Measurements from ENCODE around the gene NFASC. TPM values are rescaled to one million over a fixed set of nuclear protein-coding genes. Genes with fewer than 3 reads are reported as not detected.

Gene NFASC
- polyA plus RNA-seq, 4 donors: 0.22 to 5.8 (median 3.0) TPM

GRCh38 chr1:204947747-204948146 lies 77.1 kb downstream of the NFASC start:
- H3K27me3 ChIP-seq (ENCODE audit: control insufficient read depth in 3 of 3, insufficient read depth in 3 of 3, low read length in 3 of 3): peaks cover 0 to 4% (median 0%) of the 10 kb centered on the region in 3 donors
- FAIRE-seq (no peak), DNase-seq (no peak)
- no peaks in the 10 kb centered on the region for H3K36me3 ChIP-seq (ENCODE audit: control insufficient read depth in 3 of 3, insufficient read depth in 2 of 3, low read depth in 1 of 3, low read length in 3 of 3)
- H3K27ac ChIP-seq (ENCODE audit: low read depth in 1 of 3, low read length in 2 of 3): no peak overlapping the region
- H3K4me3 ChIP-seq (ENCODE audit: low read depth in 1 of 3, low read length in 3 of 3): no peak overlapping the region
- H3K4me1 ChIP-seq (ENCODE audit: control insufficient read depth in 3 of 3, insufficient read depth in 2 of 3, low read depth in 1 of 3, low read length in 2 of 3): no peaks in the 10 kb centered on the region
- 43 to 64% (median 55%) methylated on average over 6 of the region's 6 CpGs for WGBS, 3 donors
- no peaks in the 10 kb centered on the region for H3K9me3 ChIP-seq (ENCODE audit: control insufficient read depth in 2 of 2, insufficient read depth in 1 of 2, low read depth in 1 of 2, low read length in 1 of 2)

DNA sequence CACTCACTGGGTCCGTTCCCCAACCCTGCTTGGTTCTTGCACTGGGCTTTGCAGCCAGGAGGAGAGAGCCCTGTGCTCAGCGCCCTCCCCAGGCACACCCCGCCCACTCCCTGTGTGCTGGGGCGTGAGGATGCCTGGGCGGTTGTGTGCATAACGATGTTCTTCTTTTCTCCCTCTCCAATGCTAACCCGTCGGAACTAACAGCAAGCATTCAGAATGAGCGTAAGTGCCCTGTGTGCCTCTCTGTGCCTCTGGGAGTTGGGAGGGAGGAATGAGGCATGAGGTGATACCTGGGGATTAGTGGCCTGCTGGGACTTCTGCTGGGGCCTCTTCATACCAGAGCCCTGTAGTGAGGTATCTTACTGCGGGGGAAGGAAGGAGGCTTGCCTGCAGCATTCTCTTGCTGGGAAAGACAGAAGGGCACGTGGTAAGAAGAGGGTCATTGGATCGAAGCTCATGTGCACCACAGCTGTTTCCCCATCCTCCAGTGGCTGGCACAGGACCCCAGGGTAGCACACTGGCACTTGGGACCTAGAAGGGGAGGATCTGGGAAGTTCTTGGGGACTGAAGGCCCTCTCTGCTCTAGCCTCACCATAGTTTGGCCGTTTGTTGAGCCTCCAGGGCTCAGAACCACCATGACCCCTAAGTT lies 79.8 kb downstream of the NFASC start:
- no peaks in the 10 kb centered on the region for H3K36me3 ChIP-seq (ENCODE audit: control insufficient read depth in 3 of 3, insufficient read depth in 2 of 3, low read depth in 1 of 3, low read length in 3 of 3)
- FAIRE-seq (no peak), DNase-seq (no peak)
- 36 to 63% (median 53%) methylated on average over 13 of the region's 13 CpGs for WGBS, 3 donors
- no peak overlapping the region for H3K4me3 ChIP-seq (ENCODE audit: low read depth in 1 of 3, low read length in 3 of 3)
- H3K27me3 ChIP-seq (ENCODE audit: control insufficient read depth in 3 of 3, insufficient read depth in 3 of 3, low read length in 3 of 3): peaks cover 0 to 4% (median 0%) of the 10 kb centered on the region in 3 donors
- H3K9me3 ChIP-seq (ENCODE audit: control insufficient read depth in 2 of 2, insufficient read depth in 1 of 2, low read depth in 1 of 2, low read length in 1 of 2): no peaks in the 10 kb centered on the region
- no peaks in the 10 kb centered on the region for H3K4me1 ChIP-seq (ENCODE audit: control insufficient read depth in 3 of 3, insufficient read depth in 2 of 3, low read depth in 1 of 3, low read length in 2 of 3)
- no peak overlapping the region for H3K27ac ChIP-seq (ENCODE audit: low read depth in 1 of 3, low read length in 2 of 3)

DNA sequence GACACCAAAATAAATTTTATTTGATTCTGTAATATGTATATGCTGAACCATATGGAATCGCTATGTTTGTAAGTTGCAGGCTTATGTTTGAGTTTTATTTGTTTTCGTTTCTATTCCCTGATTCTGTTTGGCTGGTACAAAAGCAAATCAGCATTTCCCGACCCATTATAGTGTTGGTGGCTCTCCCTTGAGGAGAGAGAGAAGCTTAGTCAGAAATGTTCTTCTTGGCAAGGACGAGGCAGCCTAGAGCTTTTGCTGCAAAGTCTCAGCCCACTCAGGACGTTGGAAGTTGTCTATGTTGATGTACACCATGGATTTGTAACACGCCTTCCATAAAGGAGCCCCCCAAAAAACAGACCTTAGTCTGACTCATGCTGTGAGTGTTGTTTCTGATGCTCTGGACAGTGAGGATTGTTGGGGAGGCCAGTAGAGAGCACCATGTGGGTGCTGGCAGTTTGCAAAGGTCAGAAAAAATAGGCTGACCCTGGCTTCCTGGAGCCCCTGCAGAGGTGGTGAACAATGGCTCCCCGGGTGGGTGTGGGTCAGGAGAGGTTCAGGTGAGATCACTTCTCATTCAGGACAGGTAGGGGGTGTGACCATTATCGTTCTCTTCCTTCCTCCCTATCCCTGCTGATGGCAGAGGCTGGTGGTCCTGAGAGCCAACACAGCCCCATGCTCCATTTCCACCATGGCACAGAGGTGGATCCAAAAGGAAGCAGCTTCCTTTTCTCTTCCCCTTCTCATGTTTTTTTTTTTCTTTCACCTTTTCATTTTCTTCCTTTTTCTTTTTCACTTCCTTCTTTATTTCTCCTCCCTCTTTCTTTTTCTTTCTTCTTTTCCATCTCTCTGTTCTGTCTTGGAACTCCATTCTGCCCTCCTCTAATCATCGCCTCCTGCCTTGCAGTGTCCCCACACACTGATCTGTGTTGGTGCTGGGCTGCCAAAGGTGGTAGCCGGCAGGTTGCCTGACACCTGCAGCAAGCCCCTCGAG lies 88.0 kb downstream of the NFASC start:
- FAIRE-seq (no peak), DNase-seq (no peak)
- 58 to 68% (median 59%) methylated on average over 10 to 11 of the region's 11 CpGs for WGBS, 3 donors

GRCh38 chr1:204959374-204959773 lies 88.7 kb downstream of the NFASC start:
- WGBS, 3 donors: 31 to 42% (median 40%) methylated on average over 5 of the region's 5 CpGs
- Histone ChIP-seq H3K27ac (ENCODE audit: low read depth in 1 of 3, low read length in 2 of 3) (no peak overlapping the region), H3K4me3 (ENCODE audit: low read depth in 1 of 3, low read length in 3 of 3) (no peak overlapping the region), H3K4me1 (ENCODE audit: control insufficient read depth in 3 of 3, insufficient read depth in 2 of 3, low read depth in 1 of 3, low read length in 2 of 3) (no peaks in the 10 kb centered on the region), H3K27me3 (ENCODE audit: control insufficient read depth in 3 of 3, insufficient read depth in 3 of 3, low read length in 3 of 3) (peaks cover 0 to 23% (median 2%) of the 10 kb centered on the region in 3 donors), H3K36me3 (ENCODE audit: control insufficient read depth in 3 of 3, insufficient read depth in 2 of 3, low read depth in 1 of 3, low read length in 3 of 3) (no peaks in the 10 kb centered on the region), H3K9me3 (ENCODE audit: control insufficient read depth in 2 of 2, insufficient read depth in 1 of 2, low read depth in 1 of 2, low read length in 1 of 2) (no peaks in the 10 kb centered on the region)
- no peak for DNase-seq
- FAIRE-seq: no peak

More for the DNA sequence above, 88.0 kb downstream of the NFASC start:
- no peaks in the 10 kb centered on the region for H3K9me3 ChIP-seq (ENCODE audit: control insufficient read depth in 2 of 2, insufficient read depth in 1 of 2, low read depth in 1 of 2, low read length in 1 of 2)
- H3K36me3 ChIP-seq (ENCODE audit: control insufficient read depth in 3 of 3, insufficient read depth in 2 of 3, low read depth in 1 of 3, low read length in 3 of 3): no peaks in the 10 kb centered on the region
- H3K4me1 ChIP-seq (ENCODE audit: control insufficient read depth in 3 of 3, insufficient read depth in 2 of 3, low read depth in 1 of 3, low read length in 2 of 3): no peaks in the 10 kb centered on the region
- no peak overlapping the region for H3K4me3 ChIP-seq (ENCODE audit: low read depth in 1 of 3, low read length in 3 of 3)
- H3K27ac ChIP-seq (ENCODE audit: low read depth in 1 of 3, low read length in 2 of 3): no peak overlapping the region
- H3K27me3 ChIP-seq (ENCODE audit: control insufficient read depth in 3 of 3, insufficient read depth in 3 of 3, low read length in 3 of 3): peaks cover 0 to 19% (median 2%) of the 10 kb centered on the region in 3 donors

GRCh38 chr1:204959836-204960235 lies 89.2 kb downstream of the NFASC start:
- Histone ChIP-seq H3K4me1 (ENCODE audit: control insufficient read depth in 3 of 3, insufficient read depth in 2 of 3, low read depth in 1 of 3, low read length in 2 of 3) (no peaks in the 10 kb centered on the region), H3K4me3 (ENCODE audit: low read depth in 1 of 3, low read length in 3 of 3) (no peak overlapping the region), H3K27me3 (ENCODE audit: control insufficient read depth in 3 of 3, insufficient read depth in 3 of 3, low read length in 3 of 3) (peaks cover 0 to 23% (median 2%) of the 10 kb centered on the region in 3 donors), H3K36me3 (ENCODE audit: control insufficient read depth in 3 of 3, insufficient read depth in 2 of 3, low read depth in 1 of 3, low read length in 3 of 3) (no peaks in the 10 kb centered on the region), H3K27ac (ENCODE audit: low read depth in 1 of 3, low read length in 2 of 3) (no peak overlapping the region), H3K9me3 (ENCODE audit: control insufficient read depth in 2 of 2, insufficient read depth in 1 of 2, low read depth in 1 of 2, low read length in 1 of 2) (no peaks in the 10 kb centered on the region)
- 88 to 98% (median 93%) methylated on average over 2 of the region's 2 CpGs for whole genome bisulfite sequencing, 3 donors
- no peak for FAIRE-seq
- no peak for DNase-seq

DNA sequence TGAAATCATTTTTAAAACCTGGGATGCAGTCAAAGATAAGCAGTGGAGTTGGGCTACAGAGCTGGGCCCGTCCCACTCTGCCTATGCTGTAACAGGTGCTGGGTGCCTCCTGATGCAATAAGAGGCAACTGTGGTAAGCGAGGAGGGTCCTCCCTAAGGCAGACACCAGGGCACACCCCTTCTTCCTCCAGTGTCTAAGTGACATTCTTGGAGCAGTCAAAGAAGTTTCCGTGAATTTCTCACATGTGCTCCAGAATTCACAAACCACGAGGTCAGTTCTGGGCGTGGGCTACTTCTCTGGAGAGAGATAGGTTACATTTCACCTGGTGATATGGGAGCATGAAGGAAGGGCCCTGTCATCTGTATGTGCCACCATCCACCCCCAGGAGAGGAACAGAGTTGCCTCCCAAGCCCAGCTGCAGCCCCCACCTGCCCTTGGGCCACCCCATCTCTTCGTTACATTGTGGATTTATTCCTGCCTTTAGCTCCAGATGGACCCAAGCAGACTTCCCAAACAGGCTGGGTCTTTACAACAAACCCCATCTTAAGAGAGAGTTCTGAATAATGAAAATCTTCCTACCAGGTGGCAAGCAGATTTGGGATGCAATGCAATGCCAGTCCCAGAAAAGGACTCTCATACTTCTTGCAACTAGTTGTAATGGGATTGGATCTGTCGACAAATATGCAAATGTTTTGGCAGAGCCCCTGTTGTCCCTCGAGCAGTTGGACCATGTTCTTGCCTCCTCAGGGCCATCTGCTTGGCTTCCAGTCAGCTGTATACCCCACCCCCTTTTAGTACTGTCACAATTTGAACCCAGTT lies 89.9 kb downstream of the NFASC start:
- FAIRE-seq: no peak
- H3K27me3 ChIP-seq (ENCODE audit: control insufficient read depth in 3 of 3, insufficient read depth in 3 of 3, low read length in 3 of 3): peaks cover 0 to 25% (median 2%) of the 10 kb centered on the region in 3 donors
- no peak overlapping the region for H3K27ac ChIP-seq (ENCODE audit: low read depth in 1 of 3, low read length in 2 of 3)
- H3K4me1 ChIP-seq (ENCODE audit: control insufficient read depth in 3 of 3, insufficient read depth in 2 of 3, low read depth in 1 of 3, low read length in 2 of 3): no peaks in the 10 kb centered on the region
- no peaks in the 10 kb centered on the region for H3K9me3 ChIP-seq (ENCODE audit: control insufficient read depth in 2 of 2, insufficient read depth in 1 of 2, low read depth in 1 of 2, low read length in 1 of 2)
- no peak overlapping the region for H3K4me3 ChIP-seq (ENCODE audit: low read depth in 1 of 3, low read length in 3 of 3)
- no peaks in the 10 kb centered on the region for H3K36me3 ChIP-seq (ENCODE audit: control insufficient read depth in 3 of 3, insufficient read depth in 2 of 3, low read depth in 1 of 3, low read length in 3 of 3)
- no peak for DNase-seq
- WGBS, 3 donors: 57 to 72% (median 72%) methylated on average over 8 of the region's 8 CpGs

GRCh38 chr1:204961765-204962419 lies 91.2 kb downstream of the NFASC start:
- Histone ChIP-seq H3K36me3 (ENCODE audit: control insufficient read depth in 3 of 3, insufficient read depth in 2 of 3, low read depth in 1 of 3, low read length in 3 of 3) (no peaks in the 10 kb centered on the region), H3K9me3 (ENCODE audit: control insufficient read depth in 2 of 2, insufficient read depth in 1 of 2, low read depth in 1 of 2, low read length in 1 of 2) (no peaks in the 10 kb centered on the region), H3K27me3 (ENCODE audit: control insufficient read depth in 3 of 3, insufficient read depth in 3 of 3, low read length in 3 of 3) (peaks cover 0 to 25% (median 2%) of the 10 kb centered on the region in 3 donors), H3K4me1 (ENCODE audit: control insufficient read depth in 3 of 3, insufficient read depth in 2 of 3, low read depth in 1 of 3, low read length in 2 of 3) (no peaks in the 10 kb centered on the region), H3K27ac (ENCODE audit: low read depth in 1 of 3, low read length in 2 of 3) (no peak overlapping the region), H3K4me3 (ENCODE audit: low read depth in 1 of 3, low read length in 3 of 3) (no peak overlapping the region)
- DNase-seq (no peak), FAIRE-seq (no peak)
- WGBS, 3 donors: 31 to 63% (median 34%) methylated on average over 8 of the region's 8 CpGs
